Breast epithelium (tissue), 3 donors: ENCODE data around the gene USH1G.

Experiments
- CTCF ChIP-seq, 3 donors: fragments of 450-650 bp; IDR thresholded peaks; one replicate each; pipeline ENCODE4 v1.5.1; 2016 to 2017; ENCODE audit warnings: antibody characterized with exemption in 3 of 3, mild to moderate bottlenecking in 3 of 3, moderate library complexity in 3 of 3
- POLR2A ChIP-seq: fragments of 450-650 bp; IDR thresholded peaks from one replicate; pipeline ENCODE4 v1.6.1; 2016; ENCODE audit warnings: antibody characterized with exemption, mild to moderate bottlenecking, moderate library complexity
- POLR2AphosphoS5 ChIP-seq, 3 donors: sonication (generic); formaldehyde crosslinking; IDR thresholded peaks; one replicate each; pipeline ENCODE4 v1.6.1; 2017; ENCODE audit warnings: antibody characterized with exemption in 3 of 3

- TF ChIP-seq CTCF (IDR thresholded peaks at IDR 0.05) (no peak), POLR2A (no peak), POLR2AphosphoS5 (IDR thresholded peaks at IDR 0.05) (no peak)
Measured at GRCh38 chr17:74881073-74881472, 42.0 kb downstream of the USH1G start.
